BJ (cell line): Measurements from ENCODE around the gene LRP2. TPM values are rescaled to one million over a fixed set of nuclear protein-coding genes. Genes with fewer than 3 reads are reported as not detected.

ENCODE experiments used
- CTCF ChIA-PET: fragments of 350-600 bp; formaldehyde crosslinking; extraction: SDS; loops from one replicate; lab custom pipeline; 2021; ENCODE audit warnings: antibody characterized with exemption, inconsistent platforms; lab: Yijun Ruan, JAX
- POLR2A ChIA-PET: fragments of 300-600 bp; sonication (Branson Sonifier 250); formaldehyde crosslinking; extraction: SDS; loops from one replicate; lab custom pipeline; 2021; ENCODE audit warnings: antibody characterized with exemption; lab: Charles Lee
- DNase-seq: peaks from one replicate; pipeline ENCODE4 v3.0.0-alpha.2; 2011; ENCODE audit warnings: low read depth
- H3K27me3 ChIP-seq: 2 replicates; pipeline ENCODE4 v1.6.0; 2011; ENCODE audit warnings: low read length; ENCODE audit not compliant: control insufficient read depth, insufficient read depth
- H3K36me3 ChIP-seq: 2 replicates; pipeline ENCODE4 v1.5.1; 2011; ENCODE audit warnings: low read length; ENCODE audit not compliant: control insufficient read depth, insufficient read depth
- H3K4me3 ChIP-seq: 2 replicates; pipeline ENCODE4 v1.5.1; 2011; ENCODE audit warnings: low read depth, mild to moderate bottlenecking, control low read depth, low read length
- polyA plus RNA-seq: library from polyadenylated mRNA; depleted of rRNA; stranded (reverse); fragments of >200 nt; gene quantifications from 2 replicates; pipeline ENCODE4 v1.2.3, GENCODE V29; 2011; rRNA removed
- TF ChIP-seq, protein P1 (sequence below): IDR thresholded peaks from 2 replicates; pipeline ENCODE4 v1.5.1; 2011; ENCODE audit warnings: low read depth, mild to moderate bottlenecking, control low read depth, inconsistent platforms, low read length, moderate library complexity; ENCODE audit not compliant: insufficient read depth

The LRP2 gene
- polyA plus RNA-seq, 1 experiment: not detected

DNA sequence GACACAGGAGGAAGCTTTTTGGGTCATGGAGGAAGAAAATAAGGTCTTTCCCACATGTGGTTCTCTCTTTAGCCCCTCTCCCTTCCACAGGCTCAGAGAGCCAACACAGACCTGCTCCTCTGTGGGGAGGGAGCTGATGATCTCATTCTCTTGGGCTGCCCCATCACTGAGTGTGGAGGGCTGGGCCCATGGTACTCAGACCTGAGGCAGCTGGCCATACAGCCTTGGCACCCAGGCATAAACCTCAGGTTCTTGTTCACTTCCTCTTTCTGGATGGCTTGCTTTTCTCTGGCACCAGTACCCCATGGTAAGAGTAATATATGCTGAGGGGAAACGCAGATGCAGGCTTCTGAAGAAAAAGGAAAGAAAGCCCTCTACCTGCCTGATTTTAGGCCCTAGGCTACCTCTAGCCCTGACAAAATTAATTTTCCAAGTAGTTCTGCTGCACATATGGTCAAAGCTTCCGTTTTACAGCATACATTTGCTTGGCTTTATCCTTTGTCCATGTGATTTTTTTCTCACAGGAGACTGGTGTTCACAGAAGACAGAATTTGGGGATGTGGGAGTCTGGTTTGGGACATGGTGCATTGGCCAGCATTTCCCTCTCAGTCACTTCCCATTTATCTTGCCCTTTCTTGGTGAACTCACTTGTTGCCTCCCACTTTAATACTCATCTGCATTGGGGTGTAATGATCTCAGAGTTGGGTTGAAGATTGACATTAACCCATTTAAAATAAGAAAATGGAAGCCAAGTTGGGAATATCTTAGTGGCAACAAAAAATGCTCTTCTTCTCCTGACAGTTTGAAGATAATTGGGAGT is 281.9 kb downstream of the LRP2 start:
- POLR2A ChIA-PET: no interaction called here
- H3K4me3 ChIP-seq: no peak overlapping the region
- CTCF ChIA-PET: no interaction called here
- no peak for DNase-seq
- TF ChIP-seq, protein P1, sequence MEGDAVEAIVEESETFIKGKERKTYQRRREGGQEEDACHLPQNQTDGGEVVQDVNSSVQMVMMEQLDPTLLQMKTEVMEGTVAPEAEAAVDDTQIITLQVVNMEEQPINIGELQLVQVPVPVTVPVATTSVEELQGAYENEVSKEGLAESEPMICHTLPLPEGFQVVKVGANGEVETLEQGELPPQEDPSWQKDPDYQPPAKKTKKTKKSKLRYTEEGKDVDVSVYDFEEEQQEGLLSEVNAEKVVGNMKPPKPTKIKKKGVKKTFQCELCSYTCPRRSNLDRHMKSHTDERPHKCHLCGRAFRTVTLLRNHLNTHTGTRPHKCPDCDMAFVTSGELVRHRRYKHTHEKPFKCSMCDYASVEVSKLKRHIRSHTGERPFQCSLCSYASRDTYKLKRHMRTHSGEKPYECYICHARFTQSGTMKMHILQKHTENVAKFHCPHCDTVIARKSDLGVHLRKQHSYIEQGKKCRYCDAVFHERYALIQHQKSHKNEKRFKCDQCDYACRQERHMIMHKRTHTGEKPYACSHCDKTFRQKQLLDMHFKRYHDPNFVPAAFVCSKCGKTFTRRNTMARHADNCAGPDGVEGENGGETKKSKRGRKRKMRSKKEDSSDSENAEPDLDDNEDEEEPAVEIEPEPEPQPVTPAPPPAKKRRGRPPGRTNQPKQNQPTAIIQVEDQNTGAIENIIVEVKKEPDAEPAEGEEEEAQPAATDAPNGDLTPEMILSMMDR: no peak
- no peaks in the 10 kb centered on the region for H3K36me3 ChIP-seq
- H3K27me3 ChIP-seq: no peaks in the 10 kb centered on the region

DNA sequence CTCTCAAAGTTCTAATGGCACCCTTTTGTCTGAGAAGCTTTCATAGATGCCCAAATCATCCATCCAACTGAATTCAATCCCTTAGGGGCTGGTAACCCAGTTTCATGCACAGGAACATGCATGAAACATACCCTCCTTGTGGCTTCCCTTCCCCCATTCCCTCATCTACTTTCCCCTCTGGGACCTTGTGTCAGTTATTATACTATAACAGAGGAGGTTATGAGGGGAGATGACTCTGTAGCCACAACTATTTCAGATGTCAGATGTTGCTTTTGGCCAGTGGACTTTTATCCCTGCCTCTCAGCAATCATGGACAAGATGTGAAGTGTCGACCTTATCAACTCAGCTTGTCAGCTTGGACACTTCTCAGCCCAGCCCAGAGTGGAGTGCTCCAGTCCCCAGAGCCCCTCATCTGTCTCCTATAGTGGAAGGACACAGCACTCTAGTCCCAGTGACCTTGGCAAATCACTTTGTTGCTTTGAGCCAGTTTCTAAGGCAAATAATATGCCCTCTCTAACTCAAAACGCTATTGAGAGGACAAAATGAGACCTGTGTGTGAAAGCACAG is 284.6 kb downstream of the LRP2 start:
- TF ChIP-seq, protein P1: no peak
- no peak overlapping the region for H3K4me3 ChIP-seq
- no peak for DNase-seq

More for the DNA sequence above, 284.6 kb downstream of the LRP2 start:
- CTCF ChIA-PET: no interaction called here
- Histone ChIP-seq H3K36me3 (no peaks in the 10 kb centered on the region), H3K27me3 (no peaks in the 10 kb centered on the region)
- POLR2A ChIA-PET: no interaction called here

Other genes with a start within 250 kb of the LRP2 start
- 1.8 and 2.6 TPM in 2 replicates for gene BBS5, start 117.0 kb upstream of the LRP2 start, polyA plus RNA-seq
- gene KLHL41, start 147.2 kb upstream of the LRP2 start, polyA plus RNA-seq: 0.15 and 0.17 TPM in 2 replicates
- gene FASTKD1, start 211.3 kb upstream of the LRP2 start, polyA plus RNA-seq: 5.8 and 13.5 TPM in 2 replicates
- gene PPIG, start 221.8 kb upstream of the LRP2 start, polyA plus RNA-seq: 11.7 and 19.1 TPM in 2 replicates